ENCODE measurements around the gene COL2A1.

Gene COL2A1

DNA sequence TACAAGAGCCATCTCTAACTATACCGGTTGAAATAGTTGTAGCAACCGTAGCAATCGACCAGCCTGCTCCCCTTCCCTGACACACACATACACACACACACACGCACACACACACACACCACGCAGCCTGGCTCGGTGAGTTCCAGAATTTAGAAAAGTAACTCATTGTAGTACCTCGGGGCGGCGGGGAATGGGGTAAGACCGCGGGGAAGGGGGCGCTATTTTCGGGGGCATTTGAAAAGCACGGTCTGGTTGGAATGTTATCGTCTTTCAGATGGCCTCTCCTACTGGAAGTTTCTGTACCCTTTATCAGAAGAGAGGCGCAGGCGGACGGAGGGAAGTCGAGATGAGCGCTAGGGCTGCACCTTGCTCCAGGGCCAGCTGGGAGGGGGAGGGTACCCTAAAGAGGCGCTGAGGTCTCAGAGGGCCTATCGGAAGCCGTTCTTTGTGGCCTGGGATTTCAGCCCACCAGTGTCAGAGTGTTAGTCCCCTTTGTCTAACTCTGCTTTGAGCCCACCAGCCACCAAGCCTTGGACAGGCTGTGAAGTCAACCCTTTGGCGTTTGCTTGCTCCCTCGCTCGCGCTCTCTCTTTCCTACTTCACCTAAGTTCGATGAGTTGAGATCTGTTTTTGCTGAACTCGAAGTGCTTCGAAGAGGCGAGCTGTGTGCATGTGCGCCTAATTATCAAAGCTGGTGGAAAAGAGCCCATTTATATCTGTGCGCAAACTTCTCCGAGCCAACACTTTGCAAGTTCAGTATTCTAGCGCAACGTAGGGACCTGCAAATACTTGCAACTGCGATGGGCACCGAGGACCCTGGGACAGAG, 837 bp downstream of the COL2A1 start:
- Histone ChIP-seq H3K27ac (ENCODE audit: low read depth, low read length) (no peak overlapping the region), H3K4me1 (ENCODE audit: control insufficient read depth, insufficient read depth, low read length) (peaks cover 8% of the 10 kb centered on the region), H3K36me3 (ENCODE audit: control insufficient read depth, insufficient read depth, low read length) (no peaks in the 10 kb centered on the region), H3K27me3 (ENCODE audit: control insufficient read depth, insufficient read depth, low read length) (peaks cover 44% of the 10 kb centered on the region), H3K9ac (ENCODE audit: low read length) (no peak overlapping the region), H3K4me3 (ENCODE audit: low read length) (peak overlapping the region; percentile 44)

DNA sequence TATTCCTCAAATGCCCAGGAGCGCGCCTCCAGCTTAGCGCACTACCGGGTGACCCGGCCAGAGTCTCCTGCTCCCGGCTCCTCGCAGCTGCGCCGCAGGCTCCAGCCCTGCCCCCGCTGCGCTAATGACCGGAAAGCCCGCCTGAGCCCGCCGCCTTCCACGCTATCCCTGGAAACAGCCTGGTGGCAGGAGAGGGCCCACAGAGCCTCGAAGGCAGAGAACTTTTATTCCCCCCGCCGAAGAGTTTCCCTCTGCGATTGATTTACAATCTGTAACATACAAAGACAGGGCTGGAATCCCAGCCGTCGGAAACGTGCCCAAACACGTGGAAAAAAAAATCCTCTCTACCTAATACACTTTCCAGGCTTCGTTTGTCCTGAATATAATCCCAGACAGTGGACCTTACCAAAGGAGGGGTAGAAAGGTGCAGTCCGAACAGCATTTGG, 1.5 kb downstream of the COL2A1 start:
- Histone ChIP-seq H3K27me3 (ENCODE audit: control insufficient read depth, insufficient read depth, low read length) (peaks cover 44% of the 10 kb centered on the region), H3K4me3 (ENCODE audit: low read length) (peak overlapping the region; percentile 33), H3K36me3 (ENCODE audit: control insufficient read depth, insufficient read depth, low read length) (no peaks in the 10 kb centered on the region), H3K27ac (ENCODE audit: low read depth, low read length) (no peak overlapping the region), H3K4me1 (ENCODE audit: control insufficient read depth, insufficient read depth, low read length) (peaks cover 8% of the 10 kb centered on the region), H3K9ac (ENCODE audit: low read length) (no peak overlapping the region)

DNA sequence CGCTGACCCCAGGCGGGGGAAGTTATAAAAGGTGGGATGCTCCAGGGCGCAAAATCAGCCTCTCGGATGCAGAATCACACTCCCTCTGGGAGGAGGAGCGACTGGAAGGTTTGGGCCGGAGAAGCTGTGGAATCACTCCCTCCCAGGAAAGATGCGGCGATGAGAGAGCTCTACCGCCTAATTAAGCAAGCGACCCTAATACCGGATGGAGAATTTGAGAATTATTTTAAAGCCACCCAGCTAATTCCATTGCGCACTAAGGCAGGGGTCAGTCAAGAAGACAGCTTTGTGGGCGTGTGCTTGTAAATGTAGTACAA, 1.9 kb downstream of the COL2A1 start:
- peaks cover 8% of the 10 kb centered on the region for H3K4me1 ChIP-seq (ENCODE audit: control insufficient read depth, insufficient read depth, low read length)
- H3K27me3 ChIP-seq (ENCODE audit: control insufficient read depth, insufficient read depth, low read length), result peaks cover 44% of the 10 kb centered on the region
- peak overlapping the region; percentile 66 for H3K4me3 ChIP-seq (ENCODE audit: low read length)
- no peak overlapping the region for H3K27ac ChIP-seq (ENCODE audit: low read depth, low read length)
- no peaks in the 10 kb centered on the region for H3K36me3 ChIP-seq (ENCODE audit: control insufficient read depth, insufficient read depth, low read length)
- no peak overlapping the region for H3K9ac ChIP-seq (ENCODE audit: low read length)

DNA sequence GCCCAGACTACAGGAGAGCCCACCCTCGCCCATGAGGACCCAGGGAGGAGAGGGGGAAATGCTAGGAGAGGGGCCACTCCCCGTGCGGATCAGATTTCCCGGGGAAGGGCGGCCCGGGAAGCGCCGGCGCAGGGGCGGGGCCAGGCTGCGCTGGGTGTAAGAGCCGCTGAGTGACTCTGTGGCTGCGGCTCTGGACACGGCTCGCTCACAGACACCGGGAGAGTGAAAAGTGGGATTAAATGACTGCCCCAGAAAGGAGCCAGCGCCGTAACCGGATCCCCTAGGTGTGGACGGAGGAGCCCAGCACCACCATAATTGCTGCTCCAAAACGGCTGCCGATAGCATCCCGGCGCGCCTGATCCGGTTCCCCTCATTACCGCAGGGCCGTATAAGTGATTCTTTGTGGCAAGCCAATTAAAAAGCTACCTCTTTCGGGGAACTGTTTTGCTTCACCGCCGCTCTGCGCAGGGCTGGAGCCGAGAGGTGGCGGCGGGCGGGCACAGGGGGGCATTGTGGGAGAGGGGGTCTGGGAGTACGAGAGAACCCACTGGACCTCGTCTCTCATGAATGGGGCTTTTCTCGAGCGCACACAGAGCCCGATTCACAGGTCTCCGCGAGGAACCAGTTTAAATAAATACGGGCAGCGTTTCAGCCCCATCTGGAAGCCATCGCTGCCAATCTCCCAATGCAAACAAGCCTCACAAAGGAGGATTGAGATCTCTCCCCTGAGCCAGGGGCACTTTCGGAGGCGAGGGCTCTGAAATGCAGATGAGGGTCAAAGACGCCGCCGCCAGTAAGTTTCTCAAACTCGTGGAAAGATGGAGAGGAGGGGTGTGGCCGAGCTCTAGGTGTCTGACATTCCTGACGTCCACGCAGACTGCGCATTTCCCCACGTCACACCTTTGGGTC, 2.5 kb downstream of the COL2A1 start:
- H3K36me3 ChIP-seq (ENCODE audit: control insufficient read depth, insufficient read depth, low read length), result no peaks in the 10 kb centered on the region
- H3K9ac ChIP-seq (ENCODE audit: low read length), result no peak overlapping the region
- H3K4me3 ChIP-seq (ENCODE audit: low read length), result peak overlapping the region; percentile 66
- peaks cover 8% of the 10 kb centered on the region for H3K4me1 ChIP-seq (ENCODE audit: control insufficient read depth, insufficient read depth, low read length)
- peaks cover 41% of the 10 kb centered on the region for H3K27me3 ChIP-seq (ENCODE audit: control insufficient read depth, insufficient read depth, low read length)
- no peak overlapping the region for H3K27ac ChIP-seq (ENCODE audit: low read depth, low read length)

DNA sequence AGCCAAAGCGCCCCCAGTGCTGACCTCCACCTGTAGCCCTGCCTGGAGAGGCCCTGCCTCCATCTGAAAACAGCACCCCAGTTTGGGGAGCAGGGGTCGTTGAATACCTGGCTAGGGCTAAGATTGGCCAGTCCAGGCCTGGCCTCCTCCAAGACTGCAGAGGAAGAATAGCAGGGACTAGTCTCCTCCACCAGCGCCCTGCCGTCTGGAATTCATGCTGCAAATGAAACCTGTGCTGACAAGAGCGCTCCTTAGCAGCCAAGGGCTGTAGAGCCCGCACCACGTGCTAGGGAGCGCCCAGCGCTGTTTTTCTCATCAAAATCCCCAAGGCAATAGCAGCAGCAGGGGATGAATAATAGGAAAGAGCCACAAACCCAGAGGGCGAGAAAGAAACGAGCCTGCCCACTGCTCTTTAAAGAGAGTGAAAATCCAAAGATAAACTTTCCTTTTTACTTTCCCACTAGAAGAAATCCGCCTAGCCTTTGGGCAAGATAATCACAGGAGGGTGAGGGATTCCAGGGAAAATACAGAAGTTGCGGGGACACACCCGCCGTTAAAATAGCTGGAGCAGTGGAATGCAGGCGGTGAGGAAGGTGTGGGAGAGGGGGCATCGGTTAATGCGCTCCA, 3.3 kb downstream of the COL2A1 start:
- Histone ChIP-seq H3K9ac (ENCODE audit: low read length) (no peak overlapping the region), H3K27ac (ENCODE audit: low read depth, low read length) (no peak overlapping the region), H3K36me3 (ENCODE audit: control insufficient read depth, insufficient read depth, low read length) (no peaks in the 10 kb centered on the region), H3K4me1 (ENCODE audit: control insufficient read depth, insufficient read depth, low read length) (peaks cover 8% of the 10 kb centered on the region), H3K4me3 (ENCODE audit: low read length) (peak overlapping the region; percentile 66), H3K27me3 (ENCODE audit: control insufficient read depth, insufficient read depth, low read length) (peaks cover 41% of the 10 kb centered on the region)

DNA sequence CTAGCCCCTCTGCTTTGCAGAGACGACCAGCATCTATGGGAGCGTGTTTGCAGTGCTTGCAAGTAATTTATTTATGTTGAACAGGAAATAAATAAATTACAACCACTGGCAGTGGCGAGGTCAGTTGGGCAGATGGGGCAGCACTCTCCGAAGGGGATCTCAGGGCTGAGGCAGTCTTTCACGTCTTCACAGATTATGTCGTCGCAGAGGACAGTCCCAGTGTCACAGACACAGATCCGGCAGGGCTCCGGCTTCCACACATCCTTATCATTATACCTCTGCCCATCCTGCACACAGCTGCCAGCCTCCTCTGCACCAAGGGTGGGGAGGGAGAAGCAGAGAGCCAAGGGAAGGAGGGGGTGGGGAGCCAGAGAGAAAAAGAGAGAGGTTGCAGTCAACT, 4.5 kb downstream of the COL2A1 start:
- Histone ChIP-seq H3K9ac (ENCODE audit: low read length) (no peak overlapping the region), H3K27me3 (ENCODE audit: control insufficient read depth, insufficient read depth, low read length) (peaks cover 31% of the 10 kb centered on the region), H3K36me3 (ENCODE audit: control insufficient read depth, insufficient read depth, low read length) (no peaks in the 10 kb centered on the region), H3K27ac (ENCODE audit: low read depth, low read length) (no peak overlapping the region), H3K4me3 (ENCODE audit: low read length) (no peak overlapping the region), H3K4me1 (ENCODE audit: control insufficient read depth, insufficient read depth, low read length) (peaks cover 8% of the 10 kb centered on the region)

GRCh38 chr12:47997321-47997720, 7.0 kb downstream of the COL2A1 start:
- no peaks in the 10 kb centered on the region for H3K36me3 ChIP-seq (ENCODE audit: control insufficient read depth, insufficient read depth, low read length)
- H3K27ac ChIP-seq (ENCODE audit: low read depth, low read length), result no peak overlapping the region
- peaks cover 4% of the 10 kb centered on the region for H3K4me1 ChIP-seq (ENCODE audit: control insufficient read depth, insufficient read depth, low read length)
- H3K27me3 ChIP-seq (ENCODE audit: control insufficient read depth, insufficient read depth, low read length), result peaks cover 10% of the 10 kb centered on the region
- no peak overlapping the region for H3K9ac ChIP-seq (ENCODE audit: low read length)
- no peak overlapping the region for H3K4me3 ChIP-seq (ENCODE audit: low read length)

DNA sequence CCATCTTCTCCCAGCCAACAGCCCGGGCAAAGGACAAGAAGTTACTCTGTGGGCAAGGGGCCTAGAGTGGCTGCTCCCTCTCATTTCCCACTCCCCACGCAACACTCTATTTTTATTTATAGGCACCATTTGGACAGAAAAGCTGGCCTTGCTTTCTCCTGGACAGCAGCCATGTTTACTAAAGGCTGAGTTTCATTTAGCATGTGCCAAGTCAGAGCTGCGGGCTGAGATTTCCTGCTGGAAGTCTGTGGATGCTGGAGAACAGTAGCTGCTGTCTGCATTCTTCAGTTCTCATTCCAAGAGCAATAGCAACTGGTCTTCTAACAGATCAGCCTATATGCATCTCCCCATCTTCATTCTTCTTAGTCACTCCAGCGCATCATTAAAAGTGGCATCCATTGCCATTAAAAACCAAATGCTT, 8.3 kb downstream of the COL2A1 start:
- Histone ChIP-seq H3K4me3 (ENCODE audit: low read length) (no peak overlapping the region), H3K36me3 (ENCODE audit: control insufficient read depth, insufficient read depth, low read length) (no peaks in the 10 kb centered on the region), H3K9ac (ENCODE audit: low read length) (no peak overlapping the region), H3K4me1 (ENCODE audit: control insufficient read depth, insufficient read depth, low read length) (no peaks in the 10 kb centered on the region), H3K27ac (ENCODE audit: low read depth, low read length) (no peak overlapping the region), H3K27me3 (ENCODE audit: control insufficient read depth, insufficient read depth, low read length) (peaks cover 6% of the 10 kb centered on the region)

DNA sequence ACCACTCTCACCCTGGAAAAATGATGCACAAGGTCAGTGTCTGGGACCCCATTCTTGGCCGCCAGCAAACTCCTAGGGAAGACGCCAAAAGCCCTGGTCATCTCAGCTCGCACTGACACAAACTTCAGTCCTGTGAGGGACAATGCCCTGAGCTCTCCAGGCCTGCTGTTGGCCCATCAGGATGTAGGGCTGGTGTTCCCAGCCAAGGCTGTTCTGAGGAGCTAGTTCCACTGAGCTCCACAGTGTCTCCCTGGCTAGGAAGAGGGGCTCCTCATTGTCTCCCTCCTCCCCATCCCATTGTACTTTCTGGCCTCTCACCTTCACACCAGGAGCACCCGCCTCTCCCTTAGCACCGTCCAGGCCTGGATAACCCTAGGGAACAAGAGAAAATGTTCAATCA, 10.8 kb downstream of the COL2A1 start:
- Histone ChIP-seq H3K4me1 (ENCODE audit: control insufficient read depth, insufficient read depth, low read length) (no peaks in the 10 kb centered on the region), H3K27me3 (ENCODE audit: control insufficient read depth, insufficient read depth, low read length) (no peaks in the 10 kb centered on the region), H3K36me3 (ENCODE audit: control insufficient read depth, insufficient read depth, low read length) (no peaks in the 10 kb centered on the region), H3K9ac (ENCODE audit: low read length) (no peak overlapping the region), H3K4me3 (ENCODE audit: low read length) (no peak overlapping the region), H3K27ac (ENCODE audit: low read depth, low read length) (no peak overlapping the region)

GRCh38 chr12:47992776-47993175, 11.5 kb downstream of the COL2A1 start:
- no peak overlapping the region for H3K27ac ChIP-seq (ENCODE audit: low read depth, low read length)
- H3K36me3 ChIP-seq (ENCODE audit: control insufficient read depth, insufficient read depth, low read length), result no peaks in the 10 kb centered on the region
- no peaks in the 10 kb centered on the region for H3K4me1 ChIP-seq (ENCODE audit: control insufficient read depth, insufficient read depth, low read length)
- no peaks in the 10 kb centered on the region for H3K27me3 ChIP-seq (ENCODE audit: control insufficient read depth, insufficient read depth, low read length)
- no peak overlapping the region for H3K4me3 ChIP-seq (ENCODE audit: low read length)
- no peak overlapping the region for H3K9ac ChIP-seq (ENCODE audit: low read length)

DNA sequence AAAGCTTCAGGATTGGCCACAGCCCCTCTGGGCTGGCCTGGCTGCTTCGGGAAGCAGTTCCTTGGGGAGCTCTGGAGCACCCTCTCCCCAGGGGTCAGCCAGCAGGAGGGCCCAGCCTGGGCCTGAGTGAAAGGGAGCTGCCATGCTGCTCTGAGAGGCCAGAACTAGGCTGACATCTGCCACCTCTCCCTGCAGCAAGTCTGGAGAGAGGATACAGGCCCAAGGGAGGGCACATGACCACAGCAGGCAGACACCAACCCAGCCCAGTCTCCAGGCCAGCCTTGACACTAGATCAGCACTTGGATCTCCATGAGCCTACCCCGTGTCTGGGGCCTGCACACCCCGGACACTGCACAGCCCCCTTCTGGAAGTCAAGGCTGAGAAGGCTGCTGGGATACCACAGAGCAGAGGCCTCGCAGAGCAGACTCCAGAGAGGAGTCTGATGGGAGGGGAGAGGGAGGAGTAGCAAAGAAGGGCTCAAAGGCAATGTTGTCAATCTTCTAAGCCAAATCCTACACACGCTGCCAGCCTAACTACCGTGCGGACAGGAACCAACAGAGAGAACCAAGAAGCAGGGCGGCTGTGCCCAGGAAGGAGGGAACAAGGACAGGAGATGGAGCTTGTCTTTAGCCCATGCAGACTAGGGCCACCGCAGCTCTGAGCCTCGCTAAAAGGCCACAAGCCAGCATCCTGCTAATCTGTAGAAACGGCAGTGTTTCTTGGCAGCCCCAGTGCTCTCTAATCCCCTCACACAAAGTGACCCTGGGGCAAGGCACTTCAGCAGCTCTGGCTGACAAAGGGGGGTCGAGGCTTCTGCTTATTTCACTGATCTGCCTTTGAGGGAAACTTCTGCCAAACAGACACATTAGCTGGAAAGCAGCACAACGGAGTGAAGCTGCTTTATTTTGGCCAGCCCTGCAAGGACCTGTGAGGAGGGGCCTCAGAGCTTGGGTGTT, 12.9 kb downstream of the COL2A1 start:
- H3K27me3 ChIP-seq (ENCODE audit: control insufficient read depth, insufficient read depth, low read length), result no peaks in the 10 kb centered on the region
- no peaks in the 10 kb centered on the region for H3K36me3 ChIP-seq (ENCODE audit: control insufficient read depth, insufficient read depth, low read length)
- H3K27ac ChIP-seq (ENCODE audit: low read depth, low read length), result no peak overlapping the region
- no peak overlapping the region for H3K4me3 ChIP-seq (ENCODE audit: low read length)
- no peak overlapping the region for H3K9ac ChIP-seq (ENCODE audit: low read length)
- H3K4me1 ChIP-seq (ENCODE audit: control insufficient read depth, insufficient read depth, low read length), result no peaks in the 10 kb centered on the region
